Neural cell (in vitro differentiated cells): ENCODE data around the gene SPATA46.

Experiments used
- EZH2 ChIP-seq: fragments of 200-600, 300-800 bp; shearing (Covaris generic), sonication (generic); IDR thresholded peaks from 2 replicates; pipeline ENCODE4 v1.6.1; 2014; ENCODE audit warnings: antibody characterized with exemption, low read length, borderline replicate concordance, mild to moderate bottlenecking; ENCODE audit not compliant: insufficient read depth, poor library complexity, severe bottlenecking
- REST ChIP-seq: IDR thresholded peaks from 2 replicates; pipeline ENCODE4 v1.6.1; 2012; ENCODE audit warnings: borderline replicate concordance

GRCh38 chr1:162327144-162327787 is 49.4 kb downstream of the SPATA46 start:
- TF ChIP-seq REST (no peak), EZH2 (no peak)
